ENCODE measurements around the gene MAML1. TPM values are rescaled to one million over a fixed set of nuclear protein-coding genes. Genes with fewer than 3 reads are reported as not detected.

The MAML1 gene
- total and polyA plus RNA-seq, 4 donors: 2.2 to 7.6 (median 6.3) TPM

GRCh38 chr5:179765400-179765799 lies 32.8 kb downstream of the MAML1 start:
- WGBS: 82% methylated on average over 13 of the region's 13 CpGs
- Histone ChIP-seq H3K9me3 (ENCODE audit: control insufficient read depth in 4 of 4, low read length in 3 of 4) (no peaks in the 10 kb centered on the region), H3K36me3 (ENCODE audit: control insufficient read depth in 4 of 4, insufficient read depth in 3 of 4, low read depth in 1 of 4, low read length in 3 of 4) (peaks cover 1 to 16% (median 13%) of the 10 kb centered on the region in 4 donors), H3K27me3 (ENCODE audit: control insufficient read depth in 4 of 4, insufficient read depth in 4 of 4, low read length in 3 of 4) (no peaks in the 10 kb centered on the region), H3K9ac (ENCODE audit: low read depth in 1 of 2, low read length in 2 of 2) (no peak overlapping the region), H3K4me3 (ENCODE audit: low read depth in 1 of 3, low read length in 3 of 3) (no peak overlapping the region), H3K27ac (ENCODE audit: low read depth in 1 of 2, low read length in 2 of 2) (peak overlapping the region; percentile 4 to 63), H3K4me1 (ENCODE audit: control insufficient read depth in 4 of 4, insufficient read depth in 4 of 4, low read length in 3 of 4) (peaks cover 24 to 64% (median 57%) of the 10 kb centered on the region in 4 donors)
- TF ChIP-seq JUND (IDR thresholded peaks at IDR 0.05): peak in 1 of 2 donors; percentile 50
- no peak for TF ChIP-seq EGR1 (IDR thresholded peaks at IDR 0.05; ENCODE audit: low read depth in 2 of 2)
- no peak for DNase-seq (ENCODE audit: low spot score)

DNA sequence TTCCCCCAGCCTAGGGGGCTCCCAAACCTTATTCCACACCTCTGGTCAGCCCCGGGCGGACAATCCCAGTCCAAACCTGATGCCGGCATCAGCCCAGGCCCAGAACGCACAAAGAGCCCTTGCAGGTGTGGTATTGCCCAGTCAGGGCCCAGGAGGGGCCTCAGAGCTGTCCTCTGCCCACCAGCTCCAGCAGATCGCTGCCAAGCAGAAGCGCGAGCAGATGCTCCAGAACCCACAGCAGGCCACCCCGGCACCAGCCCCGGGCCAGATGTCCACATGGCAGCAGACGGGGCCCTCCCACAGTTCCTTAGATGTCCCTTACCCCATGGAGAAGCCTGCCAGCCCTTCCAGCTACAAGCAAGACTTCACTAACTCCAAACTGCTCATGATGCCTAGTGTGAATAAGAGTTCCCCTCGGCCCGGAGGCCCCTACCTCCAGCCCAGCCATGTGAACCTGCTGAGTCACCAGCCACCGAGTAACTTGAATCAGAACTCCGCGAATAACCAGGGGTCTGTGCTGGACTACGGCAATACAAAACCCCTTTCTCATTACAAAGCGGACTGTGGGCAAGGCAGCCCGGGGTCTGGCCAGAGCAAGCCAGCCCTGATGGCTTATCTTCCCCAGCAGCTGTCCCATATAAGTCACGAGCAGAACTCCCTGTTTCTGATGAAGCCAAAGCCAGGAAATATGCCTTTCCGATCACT lies 33.6 kb downstream of the MAML1 start:
- no peak overlapping the region for H3K4me3 ChIP-seq (ENCODE audit: low read depth in 1 of 3, low read length in 3 of 3)
- TF ChIP-seq, protein P1, sequence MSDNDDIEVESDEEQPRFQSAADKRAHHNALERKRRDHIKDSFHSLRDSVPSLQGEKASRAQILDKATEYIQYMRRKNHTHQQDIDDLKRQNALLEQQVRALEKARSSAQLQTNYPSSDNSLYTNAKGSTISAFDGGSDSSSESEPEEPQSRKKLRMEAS (IDR thresholded peaks at IDR 0.05): no peak
- TF ChIP-seq RAD21 (IDR thresholded peaks at IDR 0.05) (no peak), ATF3 (IDR thresholded peaks at IDR 0.05) (no peak), JUND (IDR thresholded peaks at IDR 0.05) (no peak), GABPA (IDR thresholded peaks at IDR 0.05 in 1 of 2, conservative IDR thresholded peaks at IDR 0.05 in 1 of 2) (no peak), SP1 (IDR thresholded peaks at IDR 0.05) (no peak), HNF4A (conservative IDR thresholded peaks at IDR 0.05) (no peak), TAF1 (conservative IDR thresholded peaks at IDR 0.05) (no peak), NR2F2 (IDR thresholded peaks at IDR 0.05) (no peak), FOXA2 (IDR thresholded peaks at IDR 0.05) (no peak), RXRA (IDR thresholded peaks at IDR 0.05) (no peak), ZBTB33 (IDR thresholded peaks at IDR 0.05) (no peak), HNF4G (IDR thresholded peaks at IDR 0.05) (no peak), EGR1 (IDR thresholded peaks at IDR 0.05; ENCODE audit: low read depth in 2 of 2) (no peak), FOXA1 (IDR thresholded peaks at IDR 0.05) (no peak), YY1 (IDR thresholded peaks at IDR 0.05) (no peak)
- TF ChIP-seq, protein P2, sequence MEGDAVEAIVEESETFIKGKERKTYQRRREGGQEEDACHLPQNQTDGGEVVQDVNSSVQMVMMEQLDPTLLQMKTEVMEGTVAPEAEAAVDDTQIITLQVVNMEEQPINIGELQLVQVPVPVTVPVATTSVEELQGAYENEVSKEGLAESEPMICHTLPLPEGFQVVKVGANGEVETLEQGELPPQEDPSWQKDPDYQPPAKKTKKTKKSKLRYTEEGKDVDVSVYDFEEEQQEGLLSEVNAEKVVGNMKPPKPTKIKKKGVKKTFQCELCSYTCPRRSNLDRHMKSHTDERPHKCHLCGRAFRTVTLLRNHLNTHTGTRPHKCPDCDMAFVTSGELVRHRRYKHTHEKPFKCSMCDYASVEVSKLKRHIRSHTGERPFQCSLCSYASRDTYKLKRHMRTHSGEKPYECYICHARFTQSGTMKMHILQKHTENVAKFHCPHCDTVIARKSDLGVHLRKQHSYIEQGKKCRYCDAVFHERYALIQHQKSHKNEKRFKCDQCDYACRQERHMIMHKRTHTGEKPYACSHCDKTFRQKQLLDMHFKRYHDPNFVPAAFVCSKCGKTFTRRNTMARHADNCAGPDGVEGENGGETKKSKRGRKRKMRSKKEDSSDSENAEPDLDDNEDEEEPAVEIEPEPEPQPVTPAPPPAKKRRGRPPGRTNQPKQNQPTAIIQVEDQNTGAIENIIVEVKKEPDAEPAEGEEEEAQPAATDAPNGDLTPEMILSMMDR (IDR thresholded peaks at IDR 0.05; ENCODE audit: low read depth, low read length, missing input control): no peak
- TF ChIP-seq, protein P3, sequence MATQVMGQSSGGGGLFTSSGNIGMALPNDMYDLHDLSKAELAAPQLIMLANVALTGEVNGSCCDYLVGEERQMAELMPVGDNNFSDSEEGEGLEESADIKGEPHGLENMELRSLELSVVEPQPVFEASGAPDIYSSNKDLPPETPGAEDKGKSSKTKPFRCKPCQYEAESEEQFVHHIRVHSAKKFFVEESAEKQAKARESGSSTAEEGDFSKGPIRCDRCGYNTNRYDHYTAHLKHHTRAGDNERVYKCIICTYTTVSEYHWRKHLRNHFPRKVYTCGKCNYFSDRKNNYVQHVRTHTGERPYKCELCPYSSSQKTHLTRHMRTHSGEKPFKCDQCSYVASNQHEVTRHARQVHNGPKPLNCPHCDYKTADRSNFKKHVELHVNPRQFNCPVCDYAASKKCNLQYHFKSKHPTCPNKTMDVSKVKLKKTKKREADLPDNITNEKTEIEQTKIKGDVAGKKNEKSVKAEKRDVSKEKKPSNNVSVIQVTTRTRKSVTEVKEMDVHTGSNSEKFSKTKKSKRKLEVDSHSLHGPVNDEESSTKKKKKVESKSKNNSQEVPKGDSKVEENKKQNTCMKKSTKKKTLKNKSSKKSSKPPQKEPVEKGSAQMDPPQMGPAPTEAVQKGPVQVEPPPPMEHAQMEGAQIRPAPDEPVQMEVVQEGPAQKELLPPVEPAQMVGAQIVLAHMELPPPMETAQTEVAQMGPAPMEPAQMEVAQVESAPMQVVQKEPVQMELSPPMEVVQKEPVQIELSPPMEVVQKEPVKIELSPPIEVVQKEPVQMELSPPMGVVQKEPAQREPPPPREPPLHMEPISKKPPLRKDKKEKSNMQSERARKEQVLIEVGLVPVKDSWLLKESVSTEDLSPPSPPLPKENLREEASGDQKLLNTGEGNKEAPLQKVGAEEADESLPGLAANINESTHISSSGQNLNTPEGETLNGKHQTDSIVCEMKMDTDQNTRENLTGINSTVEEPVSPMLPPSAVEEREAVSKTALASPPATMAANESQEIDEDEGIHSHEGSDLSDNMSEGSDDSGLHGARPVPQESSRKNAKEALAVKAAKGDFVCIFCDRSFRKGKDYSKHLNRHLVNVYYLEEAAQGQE (IDR thresholded peaks at IDR 0.05): no peak
- H3K4me1 ChIP-seq (ENCODE audit: control insufficient read depth in 4 of 4, insufficient read depth in 4 of 4, low read length in 3 of 4): peaks cover 24 to 64% (median 56%) of the 10 kb centered on the region in 4 donors
- H3K27me3 ChIP-seq (ENCODE audit: control insufficient read depth in 4 of 4, insufficient read depth in 4 of 4, low read length in 3 of 4): no peaks in the 10 kb centered on the region
- peaks cover 6 to 23% (median 19%) of the 10 kb centered on the region in 4 donors for H3K36me3 ChIP-seq (ENCODE audit: control insufficient read depth in 4 of 4, insufficient read depth in 3 of 4, low read depth in 1 of 4, low read length in 3 of 4)
- no peaks in the 10 kb centered on the region for H3K9me3 ChIP-seq (ENCODE audit: control insufficient read depth in 4 of 4, low read length in 3 of 4)
- DNase-seq (ENCODE audit: low spot score): no peak
- 74% methylated on average over 20 of the region's 20 CpGs for WGBS
- H3K27ac ChIP-seq (ENCODE audit: low read depth in 1 of 2, low read length in 2 of 2): peak overlapping the region; percentile 61 to 63
- H3K9ac ChIP-seq (ENCODE audit: low read depth in 1 of 2, low read length in 2 of 2): no peak overlapping the region
